Brain pericyte (primary cell): ENCODE results near the gene IRAK3.
A peak's percentile ranks its signal among the peaks of the same experiment; 100 is the strongest.
"Not testable (repeated sequence)": the region's sequence is repeated elsewhere in the genome, so short reads cannot be mapped to it uniquely, and the experiment has no call there.

Experiments
- DNase-seq: peaks from one replicate; pipeline ENCODE4 v3.0.0-alpha.2; 2012; ENCODE audit warnings: low read depth, low spot score

The IRAK3 gene

DNA sequence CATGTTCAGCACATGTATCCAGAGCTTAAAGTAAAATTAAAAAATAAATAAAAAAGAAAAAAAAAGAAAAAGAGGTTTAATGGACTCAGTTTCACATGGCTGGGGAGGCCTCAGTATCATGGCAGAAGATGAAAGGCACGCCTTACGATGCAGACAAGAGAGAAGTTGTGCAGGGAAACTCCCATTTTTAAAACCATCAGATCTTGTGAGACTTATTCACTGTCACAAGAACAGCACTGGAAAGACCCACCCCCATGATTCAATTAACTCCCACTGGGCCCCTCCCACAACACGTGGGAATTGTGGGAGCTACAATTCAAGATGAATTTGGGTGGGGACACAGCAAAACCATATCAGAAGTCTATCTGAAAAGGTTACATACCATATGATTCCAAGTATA is 24.0 kb downstream of the IRAK3 start:
- not testable (repeated sequence) for DNase-seq

- no peak for DNase-seq
Observed at GRCh38 chr12:66217342-66217917, 28.4 kb downstream of the IRAK3 start.

- no peak for DNase-seq
Observed at GRCh38 chr12:66228462-66228861, 39.4 kb downstream of the IRAK3 start.

- no peak for DNase-seq
Observed at GRCh38 chr12:66232263-66232662, 43.2 kb downstream of the IRAK3 start.

DNA sequence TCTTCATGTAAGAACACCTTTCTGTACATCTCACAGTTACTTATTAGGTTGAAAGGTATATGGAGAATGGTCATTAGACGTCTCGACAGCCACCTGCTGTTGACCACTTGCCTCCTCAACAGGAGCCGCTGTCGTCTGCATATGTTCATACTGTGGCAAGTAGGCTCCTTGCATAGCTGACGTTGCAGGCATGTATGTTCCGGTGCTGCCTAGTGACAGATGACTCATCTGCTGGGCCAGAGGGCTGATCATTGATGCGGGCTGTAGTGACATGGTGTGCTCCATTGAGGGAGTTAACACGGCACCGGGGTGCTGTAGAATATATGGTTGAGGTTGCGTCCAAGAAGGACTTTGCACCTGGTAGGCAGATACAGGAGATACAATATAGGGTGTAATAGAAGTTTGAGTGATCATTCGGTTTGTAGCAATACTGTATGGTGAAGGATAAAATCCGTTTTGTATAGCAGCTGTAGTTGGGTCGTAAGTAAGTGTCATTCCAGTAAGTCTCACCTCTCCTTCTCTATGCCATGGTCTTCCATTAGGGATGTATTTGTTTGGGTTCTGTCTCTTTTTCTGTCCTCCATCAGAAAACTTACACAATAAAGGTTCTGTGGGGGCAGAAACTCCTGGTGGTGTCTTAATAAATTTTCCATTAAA is 45.2 kb downstream of the IRAK3 start:
- not testable (repeated sequence) for DNase-seq

GRCh38 chr12:66234773-66235625 is 46.0 kb downstream of the IRAK3 start:
- DNase-seq, result not testable (repeated sequence)

- no peak for DNase-seq
Observed at GRCh38 chr12:66235626-66236281, 46.7 kb downstream of the IRAK3 start.

- not testable (repeated sequence) for DNase-seq
Observed at GRCh38 chr12:66236282-66236675, 47.3 kb downstream of the IRAK3 start.

GRCh38 chr12:66236969-66237368 is 48.0 kb downstream of the IRAK3 start:
- DNase-seq, result no peak

GRCh38 chr12:66237505-66238175 is 48.6 kb downstream of the IRAK3 start:
- no peak for DNase-seq

DNA sequence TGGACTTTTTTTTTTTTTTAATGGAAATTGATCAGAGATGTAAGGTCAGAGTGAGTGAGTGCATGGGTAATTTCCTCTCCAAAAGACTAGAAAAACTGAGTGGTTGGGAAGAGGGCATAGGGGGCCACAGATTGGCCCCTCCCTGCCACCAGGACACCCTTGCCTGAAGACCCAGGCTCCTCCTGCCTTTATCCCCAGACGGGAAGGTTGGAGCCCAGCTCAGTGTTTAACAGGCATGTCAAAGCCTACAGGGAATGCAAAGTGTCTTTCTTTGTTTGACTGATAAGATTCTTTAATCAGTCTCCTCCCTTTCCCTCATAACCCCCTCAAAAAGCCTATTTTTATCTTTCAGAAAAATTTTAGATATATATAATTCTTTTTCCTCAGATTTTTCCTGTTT is 50.3 kb downstream of the IRAK3 start:
- no peak for DNase-seq

DNA sequence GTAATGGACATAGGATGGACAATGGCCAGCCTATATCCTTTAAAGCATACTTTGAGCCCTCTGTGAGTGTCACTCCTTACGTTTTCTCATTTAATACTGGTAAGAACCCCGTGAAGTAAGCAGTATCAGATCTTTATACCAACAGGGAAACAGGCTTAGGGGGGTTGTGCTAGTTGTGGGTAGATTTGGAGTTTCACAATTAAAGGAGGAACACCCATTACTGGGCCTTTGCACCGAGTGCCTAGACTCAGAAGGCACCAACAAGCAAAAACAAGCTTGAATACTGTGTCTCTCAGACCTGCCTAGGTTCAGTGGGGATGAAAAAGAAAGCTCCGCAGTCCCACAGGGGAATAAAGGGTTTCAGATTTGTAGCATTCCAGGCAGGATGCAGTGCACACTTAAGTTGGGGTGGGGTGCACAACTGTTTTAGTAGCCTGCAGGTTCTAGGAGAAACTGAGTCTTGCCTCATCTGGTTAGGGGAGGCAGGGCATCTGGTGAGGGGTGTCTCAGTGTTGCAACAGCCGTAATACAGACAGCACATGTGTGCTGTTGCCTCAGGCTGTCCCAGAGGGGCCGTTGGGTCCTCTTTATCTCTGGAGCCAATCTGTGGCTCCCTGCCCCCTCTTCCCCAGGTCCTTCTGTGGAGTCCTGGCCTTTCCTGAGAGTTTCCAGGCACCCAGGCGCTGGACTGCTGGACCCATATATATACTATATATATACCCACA is 51.2 kb downstream of the IRAK3 start:
- no peak for DNase-seq

DNA sequence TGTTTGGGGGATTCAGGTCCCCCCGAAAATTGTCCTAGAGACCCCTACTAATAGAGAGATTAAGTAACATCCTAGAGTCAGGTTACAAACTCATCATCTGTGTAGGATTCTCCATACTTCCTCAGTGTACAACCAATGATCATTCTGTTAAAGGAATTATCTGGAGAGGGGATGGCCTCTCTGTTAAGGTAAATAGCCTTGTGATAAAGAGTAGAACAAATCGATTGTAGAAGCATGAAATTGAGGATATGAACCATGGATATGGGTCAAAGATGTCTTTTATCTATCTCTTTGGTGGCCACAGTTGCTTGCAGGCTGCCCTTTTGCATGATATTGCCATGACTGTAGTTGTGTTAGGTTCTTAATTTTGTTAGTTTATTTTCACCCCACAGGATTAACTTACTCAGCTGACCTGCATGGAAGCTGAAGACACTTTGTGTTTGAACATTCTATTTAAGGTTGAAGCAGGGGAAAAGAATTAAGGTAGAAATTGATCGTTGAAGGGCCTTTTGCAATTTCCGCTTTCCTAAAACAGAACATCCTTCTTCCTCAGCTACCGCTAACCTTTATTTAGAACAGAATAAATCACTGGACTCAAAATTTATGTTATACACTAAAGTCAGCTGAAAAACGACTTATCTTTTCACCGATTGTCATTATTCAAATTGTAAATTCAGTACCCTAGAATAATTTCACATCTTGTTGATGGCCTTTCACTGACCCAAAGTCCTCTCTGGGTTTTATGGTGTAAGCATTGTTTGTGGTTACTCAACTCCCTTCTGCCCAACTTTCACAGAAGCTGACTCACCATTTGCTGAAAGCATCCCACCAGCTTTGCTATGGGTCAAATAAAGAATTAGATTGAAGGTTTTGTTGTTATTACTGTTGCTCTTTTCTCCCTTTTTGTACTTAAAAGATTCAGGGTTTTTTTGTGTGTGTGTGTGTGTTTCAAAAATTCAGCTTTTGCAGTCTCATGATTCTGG is 52.3 kb downstream of the IRAK3 start:
- DNase-seq, result peak; percentile 69

DNA sequence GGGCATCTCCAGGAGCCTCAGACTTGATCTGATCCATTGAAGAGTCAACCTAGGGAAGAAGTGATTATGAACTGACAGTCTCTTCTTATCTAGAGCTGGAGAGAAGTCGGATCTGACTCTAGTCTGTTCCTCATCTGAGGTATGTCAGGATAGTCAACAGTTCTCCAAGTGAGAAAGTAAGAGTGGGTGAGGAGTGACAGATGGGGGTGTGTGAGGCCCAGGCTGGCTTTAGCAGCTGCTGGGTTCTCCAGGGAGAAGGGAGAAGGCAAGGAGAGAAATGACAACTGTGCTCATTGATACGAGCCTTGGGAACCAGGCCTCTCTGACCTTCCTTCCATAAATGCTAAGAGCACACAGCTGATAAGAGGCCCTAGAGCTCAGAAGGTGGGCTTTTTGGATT is 53.3 kb downstream of the IRAK3 start:
- DNase-seq, result no peak

DNA sequence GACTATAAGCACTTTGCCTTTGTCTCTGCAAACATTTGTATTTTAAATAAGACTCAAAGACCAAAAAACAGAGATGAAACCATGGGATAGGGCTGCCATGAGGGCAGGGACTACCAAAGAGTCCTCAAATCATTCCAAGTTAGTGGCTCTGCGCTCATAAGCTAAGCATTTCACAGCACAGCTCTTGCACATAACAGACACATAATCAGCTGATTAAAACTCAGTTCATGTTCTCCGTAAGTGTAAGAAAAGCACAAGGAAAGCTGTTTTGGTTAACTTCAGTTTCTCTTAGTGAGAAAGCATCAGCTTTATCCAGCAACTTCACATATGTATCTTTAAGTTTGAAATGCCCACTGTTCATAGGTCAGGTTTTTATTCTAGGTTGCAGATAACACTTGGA is 54.9 kb downstream of the IRAK3 start:
- DNase-seq, result no peak

GRCh38 chr12:66244446-66244845 is 55.4 kb downstream of the IRAK3 start:
- no peak for DNase-seq

- DNase-seq, result no peak
Observed at GRCh38 chr12:66247741-66248140, 58.7 kb downstream of the IRAK3 start.

DNA sequence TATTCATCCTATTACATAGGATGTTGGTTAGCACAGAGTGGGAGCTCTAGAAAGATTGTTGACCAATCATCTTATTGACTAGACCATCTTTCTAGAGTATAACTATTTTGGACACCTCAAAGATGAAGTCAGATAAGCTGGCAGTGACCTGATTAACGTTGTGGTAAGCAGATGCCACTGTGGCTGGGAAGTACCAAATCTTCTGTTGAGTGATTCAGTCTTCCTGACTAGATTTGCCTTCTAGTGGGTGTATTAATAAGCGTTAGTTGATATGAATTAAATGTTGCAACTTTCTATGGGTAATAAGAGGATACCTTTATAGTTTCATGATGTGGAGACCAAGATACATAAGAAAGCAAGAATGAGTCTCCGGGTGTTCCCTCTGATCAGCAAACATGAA is 62.0 kb downstream of the IRAK3 start:
- DNase-seq, result no peak

- no peak for DNase-seq
Observed at GRCh38 chr12:66252771-66253170, 63.8 kb downstream of the IRAK3 start.

DNA sequence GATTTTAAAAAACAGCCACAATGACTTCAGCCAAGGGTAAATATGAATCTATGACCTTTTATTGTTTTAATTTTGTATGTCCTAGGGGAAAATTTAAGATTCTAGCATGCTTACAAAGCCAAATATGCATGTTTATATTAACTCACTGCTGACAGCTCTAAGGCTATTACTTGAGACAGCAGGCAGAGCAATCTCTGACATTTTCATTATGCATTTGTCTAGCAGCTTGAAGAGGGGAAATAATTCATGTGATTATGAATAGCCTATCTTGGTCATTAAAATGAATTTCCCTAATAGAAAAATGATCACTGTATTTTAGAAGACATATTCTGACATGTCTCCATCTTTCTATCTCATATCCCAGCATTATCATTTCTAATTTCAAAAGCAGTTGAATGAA is 66.7 kb downstream of the IRAK3 start:
- no peak for DNase-seq
